Esophagus (tissue), 2 donors: ENCODE measurements around the gene MAP2K5. TPM values are rescaled to one million over a fixed set of nuclear protein-coding genes. Genes with fewer than 3 reads are reported as not detected.

Experiments used
- H3K27ac ChIP-seq, 2 donors: one replicate each; pipeline ENCODE4 v1.5.1; 2013; ENCODE audit warnings: low read depth in 2 of 2, mild to moderate bottlenecking in 2 of 2, inconsistent platforms in 1 of 2, low read length in 1 of 2, moderate library complexity in 1 of 2
- H3K27me3 ChIP-seq, 2 donors: one replicate each; pipeline ENCODE4 v1.6.1; 2013; ENCODE audit warnings: low read length in 2 of 2, control low read depth in 1 of 2, mild to moderate bottlenecking in 1 of 2; ENCODE audit not compliant: insufficient read depth in 2 of 2, control insufficient read depth in 1 of 2
- H3K36me3 ChIP-seq, 2 donors: one replicate each; pipeline ENCODE4 v1.6.1; 2013; ENCODE audit warnings: low read length in 1 of 2; ENCODE audit not compliant: control insufficient read depth in 2 of 2, insufficient read depth in 2 of 2
- H3K4me1 ChIP-seq, 2 donors: one replicate each; pipeline ENCODE4 v1.6.1; 2013; ENCODE audit warnings: low read length in 1 of 2; ENCODE audit not compliant: control insufficient read depth in 2 of 2, insufficient read depth in 2 of 2
- H3K4me3 ChIP-seq, 2 donors: one replicate each; pipeline ENCODE4 v1.5.1; 2013; ENCODE audit warnings: low read length in 2 of 2, mild to moderate bottlenecking in 2 of 2, low read depth in 1 of 2, moderate library complexity in 1 of 2
- H3K9me3 ChIP-seq, 2 donors: one replicate each; pipeline ENCODE4 v1.6.1; 2013; ENCODE audit warnings: mild to moderate bottlenecking in 2 of 2, low read depth in 1 of 2, low read length in 1 of 2, moderate library complexity in 1 of 2; ENCODE audit not compliant: control insufficient read depth in 2 of 2, insufficient read depth in 1 of 2
- WGBS, 2 donors: extraction: QIAGEN DNeasy Blood & Tissue Kit; methylation state at CpG; one replicate each; pipeline ENCODE4 v1.1.7; 2013; 5-methylcytosine and 5-hydroxymethylcytosine counted together
- polyA plus RNA-seq, 2 donors: library from polyadenylated mRNA; stranded (reverse); fragments of 200-250 nt; gene quantifications; one replicate each; pipeline ENCODE4 v1.2.3, GENCODE V29; 2013
- donor health status: healthy with polysubstance abuse.
- donor health status: Bipolar disorder and iron deficiency.

The MAP2K5 gene
- polyA plus RNA-seq, 2 donors = 3.2 to 5.0 TPM

- Histone ChIP-seq H3K36me3 (no peaks in the 10 kb centered on the region), H3K9me3 (no peaks in the 10 kb centered on the region), H3K27ac (peak overlapping the region in 1 of 2 donors; percentile 67), H3K27me3 (no peaks in the 10 kb centered on the region), H3K4me3 (peak overlapping the region in 1 of 2 donors; percentile 7), H3K4me1 (no peaks in the 10 kb centered on the region)
- 31 to 55% methylated on average over 1 of the region's 1 CpG for WGBS, 2 donors
Measured at GRCh38 chr15:67746022-67746421, 203.5 kb downstream of the MAP2K5 start.

GRCh38 chr15:67746450-67746849, 203.9 kb downstream of the MAP2K5 start:
- no peaks in the 10 kb centered on the region for H3K27me3 ChIP-seq
- 45 to 72% methylated on average over 4 of the region's 4 CpGs for WGBS, 2 donors
- peak overlapping the region in 1 of 2 donors; percentile 7 for H3K4me3 ChIP-seq
- no peaks in the 10 kb centered on the region for H3K36me3 ChIP-seq
- H3K4me1 ChIP-seq = no peaks in the 10 kb centered on the region
- H3K9me3 ChIP-seq = no peaks in the 10 kb centered on the region
- peak overlapping the region; percentile 82 for H3K27ac ChIP-seq

GRCh38 chr15:67747921-67748320, 205.4 kb downstream of the MAP2K5 start:
- Histone ChIP-seq H3K4me1 (no peaks in the 10 kb centered on the region), H3K4me3 (no peak overlapping the region), H3K27me3 (no peaks in the 10 kb centered on the region), H3K27ac (no peak overlapping the region), H3K36me3 (no peaks in the 10 kb centered on the region), H3K9me3 (no peaks in the 10 kb centered on the region)
- WGBS, 2 donors = 96 to 98% methylated on average over 3 of the region's 3 CpGs

- Histone ChIP-seq H3K27me3 (no peaks in the 10 kb centered on the region), H3K4me3 (no peak overlapping the region), H3K36me3 (no peaks in the 10 kb centered on the region), H3K9me3 (no peaks in the 10 kb centered on the region), H3K27ac (no peak overlapping the region), H3K4me1 (no peaks in the 10 kb centered on the region)
- WGBS, 2 donors = 79 to 82% methylated on average over 4 of the region's 4 CpGs
Measured at GRCh38 chr15:67750371-67750770, 207.9 kb downstream of the MAP2K5 start.

GRCh38 chr15:67753891-67754290, 211.4 kb downstream of the MAP2K5 start:
- Histone ChIP-seq H3K27ac (no peak overlapping the region), H3K36me3 (no peaks in the 10 kb centered on the region), H3K4me3 (no peak overlapping the region), H3K27me3 (no peaks in the 10 kb centered on the region), H3K9me3 (no peaks in the 10 kb centered on the region), H3K4me1 (no peaks in the 10 kb centered on the region)
- WGBS, 2 donors = 88 to 93% methylated on average over 3 of the region's 3 CpGs

GRCh38 chr15:67755264-67755663, 212.8 kb downstream of the MAP2K5 start:
- WGBS, 2 donors = 82 to 89% methylated on average over 1 of the region's 1 CpG
- no peaks in the 10 kb centered on the region for H3K4me1 ChIP-seq
- no peaks in the 10 kb centered on the region for H3K27me3 ChIP-seq
- no peak overlapping the region for H3K4me3 ChIP-seq
- no peaks in the 10 kb centered on the region for H3K9me3 ChIP-seq
- H3K36me3 ChIP-seq = no peaks in the 10 kb centered on the region
- H3K27ac ChIP-seq = no peak overlapping the region

GRCh38 chr15:67755936-67756335, 213.4 kb downstream of the MAP2K5 start:
- Histone ChIP-seq H3K4me1 (no peaks in the 10 kb centered on the region), H3K36me3 (no peaks in the 10 kb centered on the region), H3K27ac (no peak overlapping the region), H3K27me3 (no peaks in the 10 kb centered on the region), H3K4me3 (no peak overlapping the region), H3K9me3 (no peaks in the 10 kb centered on the region)
- 79 to 87% methylated on average over 1 of the region's 1 CpG for WGBS, 2 donors

- no peaks in the 10 kb centered on the region for H3K9me3 ChIP-seq
- no peaks in the 10 kb centered on the region for H3K4me1 ChIP-seq
- H3K36me3 ChIP-seq = peaks cover 0 to 2% of the 10 kb centered on the region in 2 donors
- 76 to 88% methylated on average over 7 of the region's 7 CpGs for WGBS, 2 donors
- H3K27ac ChIP-seq = no peak overlapping the region
- no peaks in the 10 kb centered on the region for H3K27me3 ChIP-seq
- H3K4me3 ChIP-seq = no peak overlapping the region
Measured at GRCh38 chr15:67758619-67759300, 216.3 kb downstream of the MAP2K5 start.

- whole genome bisulfite sequencing, 2 donors = 75 to 82% methylated on average over 6 of the region's 6 CpGs
- peaks cover 0 to 2% of the 10 kb centered on the region in 2 donors for H3K36me3 ChIP-seq
- H3K27me3 ChIP-seq = no peaks in the 10 kb centered on the region
- H3K4me1 ChIP-seq = no peaks in the 10 kb centered on the region
- no peak overlapping the region for H3K27ac ChIP-seq
- no peaks in the 10 kb centered on the region for H3K9me3 ChIP-seq
- no peak overlapping the region for H3K4me3 ChIP-seq
Measured at GRCh38 chr15:67760901-67761300, 218.4 kb downstream of the MAP2K5 start.

- Histone ChIP-seq H3K27me3 (no peaks in the 10 kb centered on the region), H3K36me3 (peaks cover 0 to 2% of the 10 kb centered on the region in 2 donors), H3K27ac (no peak overlapping the region), H3K9me3 (no peaks in the 10 kb centered on the region), H3K4me1 (no peaks in the 10 kb centered on the region), H3K4me3 (no peak overlapping the region)
- 63 to 83% methylated on average over 4 of the region's 4 CpGs for WGBS, 2 donors
Measured at GRCh38 chr15:67761343-67761742, 218.8 kb downstream of the MAP2K5 start.
